GM12872 (cell line): ENCODE results near the gene GRK2.

Source experiments
- TF ChIP-seq, protein P1 (sequence below): IDR thresholded peaks from 3 replicates; pipeline ENCODE4 v1.5.1; 2011; ENCODE audit warnings: low read depth, mild to moderate bottlenecking, low read length, moderate library complexity; ENCODE audit not compliant: insufficient read depth

Gene GRK2

GRCh38 chr11:67266449-67267187 is at the start of gene GRK2:
Gene GRK2 (plus strand): TSS chr11:67266473. CDS start chr11:67266700, 227 bp downstream.
- TF ChIP-seq, protein P1, sequence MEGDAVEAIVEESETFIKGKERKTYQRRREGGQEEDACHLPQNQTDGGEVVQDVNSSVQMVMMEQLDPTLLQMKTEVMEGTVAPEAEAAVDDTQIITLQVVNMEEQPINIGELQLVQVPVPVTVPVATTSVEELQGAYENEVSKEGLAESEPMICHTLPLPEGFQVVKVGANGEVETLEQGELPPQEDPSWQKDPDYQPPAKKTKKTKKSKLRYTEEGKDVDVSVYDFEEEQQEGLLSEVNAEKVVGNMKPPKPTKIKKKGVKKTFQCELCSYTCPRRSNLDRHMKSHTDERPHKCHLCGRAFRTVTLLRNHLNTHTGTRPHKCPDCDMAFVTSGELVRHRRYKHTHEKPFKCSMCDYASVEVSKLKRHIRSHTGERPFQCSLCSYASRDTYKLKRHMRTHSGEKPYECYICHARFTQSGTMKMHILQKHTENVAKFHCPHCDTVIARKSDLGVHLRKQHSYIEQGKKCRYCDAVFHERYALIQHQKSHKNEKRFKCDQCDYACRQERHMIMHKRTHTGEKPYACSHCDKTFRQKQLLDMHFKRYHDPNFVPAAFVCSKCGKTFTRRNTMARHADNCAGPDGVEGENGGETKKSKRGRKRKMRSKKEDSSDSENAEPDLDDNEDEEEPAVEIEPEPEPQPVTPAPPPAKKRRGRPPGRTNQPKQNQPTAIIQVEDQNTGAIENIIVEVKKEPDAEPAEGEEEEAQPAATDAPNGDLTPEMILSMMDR, result no peak

DNA sequence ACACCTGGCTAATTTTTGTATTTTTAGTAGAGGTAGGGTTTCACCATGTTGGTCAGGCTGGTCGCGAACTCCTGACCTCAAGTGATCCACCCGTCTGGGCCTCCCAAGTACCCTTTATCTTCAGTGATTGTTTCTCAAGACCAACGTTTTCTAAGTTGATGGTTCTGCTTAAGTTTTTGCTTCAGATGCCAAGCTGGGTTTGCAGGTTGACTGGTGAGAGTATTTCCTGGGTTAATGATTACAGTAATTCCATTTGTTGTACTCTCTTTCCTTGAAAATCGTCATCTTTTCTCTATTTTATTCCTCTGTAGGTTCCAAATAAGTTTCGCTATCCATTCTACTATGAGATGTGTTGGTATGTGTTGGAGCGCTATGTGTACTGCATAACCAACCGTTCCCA is 38.5 kb upstream of the GRK2 start:
- TF ChIP-seq, protein P1, result no peak

- TF ChIP-seq, protein P1, result no peak
These were observed 35.9 kb upstream of the GRK2 start for GRCh38 chr11:67230406-67230805.

- TF ChIP-seq, protein P1, result no peak
These were observed 35.4 kb upstream of the GRK2 start for GRCh38 chr11:67230886-67231285.

- TF ChIP-seq, protein P1, result no peak
These were observed 32.6 kb upstream of the GRK2 start for GRCh38 chr11:67233584-67234190.

GRCh38 chr11:67237574-67237973 is 28.7 kb upstream of the GRK2 start:
- TF ChIP-seq, protein P1, result no peak

- TF ChIP-seq, protein P1, result no peak
These were observed 27.1 kb upstream of the GRK2 start for GRCh38 chr11:67238894-67239782.
